Body of pancreas (tissue), 4 donors: ENCODE results near the gene SRRM4.

Experiments
- CTCF ChIP-seq, 7 experiments: fragments of 450-650 bp in 4 of 7; fragments of 200-600 bp in 3 of 7; sonication (generic) in 3 of 7; IDR thresholded peaks; one replicate each; pipeline ENCODE4 v1.5.1; 2016 to 2019; ENCODE audit warnings: antibody characterized with exemption in 7 of 7
- POLR2A ChIP-seq, 3 donors: fragments of 450-650 bp; IDR thresholded peaks; one replicate each; pipeline ENCODE4 v1.6.1; 2016; ENCODE audit warnings: antibody characterized with exemption in 3 of 3, mild to moderate bottlenecking in 2 of 3

GRCh38 chr12:119130523-119130922 lies 149.2 kb downstream of the SRRM4 start:
- TF ChIP-seq CTCF (IDR thresholded peaks at IDR 0.05) (no peak), POLR2A (IDR thresholded peaks at IDR 0.05) (no peak)
